ENCODE measurements around the gene RASA3.

DNA sequence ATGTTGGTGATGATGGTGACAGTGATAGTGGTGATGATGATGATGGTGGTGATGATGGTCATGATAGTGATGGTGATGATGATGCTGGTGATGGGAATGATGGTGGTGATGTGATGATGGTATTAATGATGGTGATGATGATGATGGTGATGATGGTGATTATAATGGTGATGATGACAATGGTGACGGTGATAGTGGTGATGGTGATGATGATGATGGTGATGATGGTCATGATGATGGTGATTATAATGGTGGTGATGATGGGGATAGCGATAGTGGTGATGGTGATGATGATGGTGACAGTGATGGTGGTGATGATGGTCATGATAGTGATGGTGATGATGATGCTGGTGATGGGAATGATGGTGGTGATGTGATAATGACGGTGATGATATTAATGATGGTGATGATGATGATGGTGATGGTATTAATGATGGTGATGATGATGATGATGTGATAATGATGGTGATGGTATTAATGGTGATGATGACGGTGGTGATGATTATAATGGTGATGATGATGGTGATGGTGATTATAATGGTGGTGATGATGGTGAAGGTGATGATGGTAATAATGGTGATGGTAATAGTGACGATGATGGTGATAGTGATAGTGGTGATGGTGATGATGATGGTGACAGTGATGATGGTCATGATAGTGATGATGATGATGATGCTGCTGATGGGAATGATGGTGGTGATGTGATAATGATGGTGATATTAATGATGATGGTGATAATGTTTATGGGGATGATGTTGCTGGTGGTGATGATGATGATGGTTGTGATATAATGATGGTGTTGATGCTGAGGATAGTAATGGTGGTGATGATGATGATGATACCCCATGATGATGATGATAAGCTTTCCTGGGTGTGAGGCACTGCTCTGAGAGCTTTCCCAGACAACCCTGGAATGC lies 166.2 kb downstream of the RASA3 start:
- TF ChIP-seq POLR2A (IDR thresholded peaks at IDR 0.05) (no peak), POLR2AphosphoS5 (IDR thresholded peaks at IDR 0.05) (no peak)
- TF ChIP-seq, protein P1, sequence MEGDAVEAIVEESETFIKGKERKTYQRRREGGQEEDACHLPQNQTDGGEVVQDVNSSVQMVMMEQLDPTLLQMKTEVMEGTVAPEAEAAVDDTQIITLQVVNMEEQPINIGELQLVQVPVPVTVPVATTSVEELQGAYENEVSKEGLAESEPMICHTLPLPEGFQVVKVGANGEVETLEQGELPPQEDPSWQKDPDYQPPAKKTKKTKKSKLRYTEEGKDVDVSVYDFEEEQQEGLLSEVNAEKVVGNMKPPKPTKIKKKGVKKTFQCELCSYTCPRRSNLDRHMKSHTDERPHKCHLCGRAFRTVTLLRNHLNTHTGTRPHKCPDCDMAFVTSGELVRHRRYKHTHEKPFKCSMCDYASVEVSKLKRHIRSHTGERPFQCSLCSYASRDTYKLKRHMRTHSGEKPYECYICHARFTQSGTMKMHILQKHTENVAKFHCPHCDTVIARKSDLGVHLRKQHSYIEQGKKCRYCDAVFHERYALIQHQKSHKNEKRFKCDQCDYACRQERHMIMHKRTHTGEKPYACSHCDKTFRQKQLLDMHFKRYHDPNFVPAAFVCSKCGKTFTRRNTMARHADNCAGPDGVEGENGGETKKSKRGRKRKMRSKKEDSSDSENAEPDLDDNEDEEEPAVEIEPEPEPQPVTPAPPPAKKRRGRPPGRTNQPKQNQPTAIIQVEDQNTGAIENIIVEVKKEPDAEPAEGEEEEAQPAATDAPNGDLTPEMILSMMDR (IDR thresholded peaks at IDR 0.05), result no peak
